HG03045 (cell line): ENCODE results near the gene FA2H.

Experiments used
- ATAC-seq: cut with Tn5 transposase; IDR thresholded peaks from one replicate; pipeline ENCODE4 v1.9.1; 2021; ENCODE audit warnings: mild to moderate bottlenecking, moderate library complexity; ENCODE audit not compliant: unreplicated experiment

Gene FA2H

GRCh38 chr16:74745109-74745615 lies 29.5 kb downstream of the FA2H start:
- ATAC-seq, result no peak

GRCh38 chr16:74744566-74744965 lies 30.1 kb downstream of the FA2H start:
- ATAC-seq, result no peak

GRCh38 chr16:74743668-74744299 lies 30.8 kb downstream of the FA2H start:
- no peak for ATAC-seq

- no peak for ATAC-seq
Measured at GRCh38 chr16:74743045-74743667, 31.5 kb downstream of the FA2H start.

- no peak for ATAC-seq
Measured at GRCh38 chr16:74742051-74742481, 32.6 kb downstream of the FA2H start.

GRCh38 chr16:74740795-74741304 lies 33.8 kb downstream of the FA2H start:
- no peak for ATAC-seq

GRCh38 chr16:74739275-74739674 lies 35.3 kb downstream of the FA2H start:
- no peak for ATAC-seq

GRCh38 chr16:74738816-74739215 lies 35.8 kb downstream of the FA2H start:
- ATAC-seq, result no peak

- no peak for ATAC-seq
Measured at GRCh38 chr16:74738113-74738541, 36.5 kb downstream of the FA2H start.

GRCh38 chr16:74737521-74737920 lies 37.1 kb downstream of the FA2H start:
- ATAC-seq, result no peak

- no peak for ATAC-seq
Measured at GRCh38 chr16:74736531-74737157, 38.0 kb downstream of the FA2H start.

GRCh38 chr16:74735554-74735953 lies 39.1 kb downstream of the FA2H start:
- no peak for ATAC-seq

GRCh38 chr16:74735162-74735452 lies 39.5 kb downstream of the FA2H start:
- ATAC-seq, result no peak

GRCh38 chr16:74734361-74735161 lies 40.1 kb downstream of the FA2H start:
- no peak for ATAC-seq

GRCh38 chr16:74732707-74733350 lies 41.8 kb downstream of the FA2H start:
- no peak for ATAC-seq

GRCh38 chr16:74731853-74732477 lies 42.7 kb downstream of the FA2H start:
- ATAC-seq, result no peak

GRCh38 chr16:74729783-74730683 lies 44.6 kb downstream of the FA2H start:
- no peak for ATAC-seq

- no peak for ATAC-seq
Measured at GRCh38 chr16:74727903-74728302, 46.7 kb downstream of the FA2H start.

GRCh38 chr16:74726716-74727115 lies 47.9 kb downstream of the FA2H start:
- no peak for ATAC-seq
